ENCODE data around the gene POU2F3. TPM values are rescaled to one million over a fixed set of nuclear protein-coding genes. Genes with fewer than 3 reads are reported as not detected.
A peak's percentile ranks its signal among the peaks of the same experiment; 100 is the strongest.

Gene POU2F3
- total RNA-seq, 1 donor from 2014 or later: 0.98 TPM

DNA sequence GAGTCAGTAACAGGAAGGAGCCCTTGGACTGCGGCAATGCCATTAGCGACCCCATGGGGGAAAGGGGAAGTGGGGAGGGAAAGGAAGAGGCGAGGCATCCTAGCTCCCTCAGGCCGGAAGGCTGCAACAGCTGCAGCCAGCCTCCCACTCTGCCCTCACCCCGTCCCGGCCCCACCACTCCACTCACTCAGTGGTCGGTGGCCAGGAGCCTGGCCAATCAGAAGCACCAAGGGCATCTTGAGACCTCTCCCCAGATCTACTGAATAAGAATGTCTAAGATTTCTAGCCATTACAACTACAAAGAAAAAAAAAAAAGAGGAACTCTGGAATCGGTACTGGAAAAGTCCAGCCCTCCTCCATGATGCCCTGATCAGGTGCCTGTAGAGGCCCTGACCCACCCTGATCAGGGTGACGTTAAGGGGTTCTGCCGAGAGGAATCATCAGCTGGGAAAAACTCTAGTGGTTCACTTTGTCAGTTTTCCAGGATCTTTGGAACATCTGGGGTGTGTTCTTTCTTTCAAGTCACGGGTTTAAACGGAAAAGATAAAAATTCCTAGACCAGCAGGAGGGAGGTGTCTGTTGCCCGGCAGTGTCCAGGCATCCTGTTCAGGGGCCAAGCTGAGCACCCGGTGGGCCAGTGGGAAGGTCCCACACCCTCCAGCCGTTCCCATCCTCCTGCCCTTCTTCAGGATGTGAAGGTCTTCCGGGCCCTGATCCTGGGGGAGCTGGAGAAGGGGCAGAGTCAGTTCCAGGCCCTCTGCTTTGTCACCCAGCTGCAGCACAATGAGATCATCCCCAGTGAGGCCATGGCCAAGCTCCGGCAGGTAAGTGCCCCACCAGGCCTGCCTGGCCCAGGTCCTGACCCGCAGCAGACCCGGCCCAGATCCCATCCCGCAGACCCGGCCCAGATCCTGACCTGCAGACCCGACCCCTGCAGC lies 14.7 kb upstream of the POU2F3 start:
- Mint-ChIP-seq H3K36me3 (no peaks in the 10 kb centered on the region), H3K4me1 (peaks cover 12% of the 10 kb centered on the region), H3K9me3 (no peaks in the 10 kb centered on the region), H3K27ac (peak overlapping the region; percentile 68), H3K4me3 (no peak overlapping the region), H3K27me3 (ENCODE audit: low read depth) (no peaks in the 10 kb centered on the region)
- no peak for DNase-seq (ENCODE audit: low spot score in 2 of 2, unreplicated experiment in 2 of 2)
- TF ChIP-seq, protein P1, sequence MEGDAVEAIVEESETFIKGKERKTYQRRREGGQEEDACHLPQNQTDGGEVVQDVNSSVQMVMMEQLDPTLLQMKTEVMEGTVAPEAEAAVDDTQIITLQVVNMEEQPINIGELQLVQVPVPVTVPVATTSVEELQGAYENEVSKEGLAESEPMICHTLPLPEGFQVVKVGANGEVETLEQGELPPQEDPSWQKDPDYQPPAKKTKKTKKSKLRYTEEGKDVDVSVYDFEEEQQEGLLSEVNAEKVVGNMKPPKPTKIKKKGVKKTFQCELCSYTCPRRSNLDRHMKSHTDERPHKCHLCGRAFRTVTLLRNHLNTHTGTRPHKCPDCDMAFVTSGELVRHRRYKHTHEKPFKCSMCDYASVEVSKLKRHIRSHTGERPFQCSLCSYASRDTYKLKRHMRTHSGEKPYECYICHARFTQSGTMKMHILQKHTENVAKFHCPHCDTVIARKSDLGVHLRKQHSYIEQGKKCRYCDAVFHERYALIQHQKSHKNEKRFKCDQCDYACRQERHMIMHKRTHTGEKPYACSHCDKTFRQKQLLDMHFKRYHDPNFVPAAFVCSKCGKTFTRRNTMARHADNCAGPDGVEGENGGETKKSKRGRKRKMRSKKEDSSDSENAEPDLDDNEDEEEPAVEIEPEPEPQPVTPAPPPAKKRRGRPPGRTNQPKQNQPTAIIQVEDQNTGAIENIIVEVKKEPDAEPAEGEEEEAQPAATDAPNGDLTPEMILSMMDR (IDR thresholded peaks at IDR 0.05; ENCODE audit: unreplicated experiment): no peak

DNA sequence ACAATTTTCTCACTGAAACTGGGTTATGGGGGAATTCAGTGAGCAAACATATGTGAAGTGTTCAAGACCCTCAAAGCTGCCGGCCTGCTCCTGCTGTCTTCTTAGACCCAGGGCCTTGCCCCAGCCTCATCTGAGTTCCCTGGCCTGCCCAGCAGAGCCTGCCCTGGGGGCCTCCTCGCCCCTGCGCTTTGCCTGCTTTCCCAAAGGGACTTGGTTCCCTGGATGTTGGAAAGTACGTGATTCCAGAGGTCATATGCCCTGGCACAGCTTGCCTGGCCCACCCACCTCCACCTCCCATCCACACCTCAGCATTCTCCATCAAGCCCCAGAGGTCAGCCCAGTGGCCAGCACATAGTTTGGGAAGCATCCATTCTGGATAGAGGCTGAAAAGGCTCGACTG lies 13.7 kb upstream of the POU2F3 start:
- Mint-ChIP-seq H3K27ac (peak overlapping the region; percentile 59), H3K4me1 (peaks cover 12% of the 10 kb centered on the region), H3K4me3 (no peak overlapping the region), H3K36me3 (no peaks in the 10 kb centered on the region), H3K9me3 (no peaks in the 10 kb centered on the region), H3K27me3 (ENCODE audit: low read depth) (peaks cover 3% of the 10 kb centered on the region)
- no peak for DNase-seq (ENCODE audit: low spot score in 2 of 2, unreplicated experiment in 2 of 2)
- TF ChIP-seq, protein P1 (IDR thresholded peaks at IDR 0.05; ENCODE audit: unreplicated experiment): no peak

DNA sequence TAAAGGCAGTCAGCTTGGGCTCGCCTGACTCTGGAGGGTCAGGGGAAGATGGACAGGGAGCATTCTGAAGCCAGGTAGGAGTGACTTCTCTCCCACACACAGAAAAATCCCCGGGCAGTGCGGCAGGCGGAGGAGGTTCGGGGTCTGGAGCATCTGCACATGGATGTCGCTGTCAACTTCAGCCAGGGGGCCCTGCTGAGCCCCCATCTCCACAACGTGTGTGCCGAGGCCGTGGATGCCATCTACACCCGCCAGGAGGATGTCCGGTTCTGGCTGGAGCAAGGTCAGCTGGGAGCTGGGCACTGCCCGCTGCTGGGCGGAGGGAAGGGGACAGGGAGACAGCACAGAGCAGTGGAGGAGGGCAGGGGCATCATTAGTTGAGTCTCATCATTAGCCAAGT lies 13.2 kb upstream of the POU2F3 start:
- Mint-ChIP-seq H3K4me3 (no peak overlapping the region), H3K27ac (peak overlapping the region; percentile 59), H3K4me1 (peaks cover 12% of the 10 kb centered on the region), H3K9me3 (no peaks in the 10 kb centered on the region), H3K36me3 (no peaks in the 10 kb centered on the region), H3K27me3 (ENCODE audit: low read depth) (peaks cover 7% of the 10 kb centered on the region)
- TF ChIP-seq, protein P1 (IDR thresholded peaks at IDR 0.05; ENCODE audit: unreplicated experiment): no peak
- DNase-seq (ENCODE audit: low spot score in 2 of 2, unreplicated experiment in 2 of 2): no peak

DNA sequence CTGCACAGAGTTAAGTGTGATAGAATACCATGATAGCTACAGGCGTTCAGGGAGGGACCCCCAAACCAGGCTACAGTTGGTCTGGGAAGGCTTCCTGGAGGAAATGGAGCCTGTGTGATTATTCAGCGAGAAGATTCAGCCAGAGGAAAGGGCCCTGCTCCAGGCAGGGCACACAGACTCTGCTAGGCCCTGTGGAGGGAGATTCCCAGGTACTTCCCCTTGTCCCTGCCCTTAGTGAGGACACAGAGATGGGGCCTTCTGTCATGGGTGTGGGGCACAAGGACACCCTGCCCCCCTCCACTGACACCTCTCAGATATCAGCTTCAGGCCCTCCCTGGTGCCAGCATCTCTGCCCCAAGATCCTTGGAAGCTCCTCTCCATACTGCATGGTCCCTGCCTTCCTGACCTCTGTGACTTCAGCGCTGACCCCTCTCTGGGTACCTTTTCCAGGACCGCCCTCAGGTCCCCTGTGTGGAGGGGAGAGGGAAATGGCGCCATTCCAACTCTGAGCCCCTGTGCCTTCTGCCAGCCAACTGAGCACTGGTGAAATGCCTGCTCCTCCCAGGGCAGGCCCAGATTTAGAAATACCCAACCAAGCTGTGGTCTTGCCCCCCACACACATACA lies 12.6 kb upstream of the POU2F3 start:
- no peak overlapping the region for H3K4me3 Mint-ChIP-seq
- TF ChIP-seq, protein P1 (IDR thresholded peaks at IDR 0.05; ENCODE audit: unreplicated experiment): no peak
- no peaks in the 10 kb centered on the region for H3K36me3 Mint-ChIP-seq
- H3K9me3 Mint-ChIP-seq: no peaks in the 10 kb centered on the region
- H3K27ac Mint-ChIP-seq: no peak overlapping the region
- H3K4me1 Mint-ChIP-seq: peaks cover 12% of the 10 kb centered on the region
- H3K27me3 Mint-ChIP-seq (ENCODE audit: low read depth): peaks cover 8% of the 10 kb centered on the region
- DNase-seq (ENCODE audit: low spot score in 2 of 2, unreplicated experiment in 2 of 2): no peak

DNA sequence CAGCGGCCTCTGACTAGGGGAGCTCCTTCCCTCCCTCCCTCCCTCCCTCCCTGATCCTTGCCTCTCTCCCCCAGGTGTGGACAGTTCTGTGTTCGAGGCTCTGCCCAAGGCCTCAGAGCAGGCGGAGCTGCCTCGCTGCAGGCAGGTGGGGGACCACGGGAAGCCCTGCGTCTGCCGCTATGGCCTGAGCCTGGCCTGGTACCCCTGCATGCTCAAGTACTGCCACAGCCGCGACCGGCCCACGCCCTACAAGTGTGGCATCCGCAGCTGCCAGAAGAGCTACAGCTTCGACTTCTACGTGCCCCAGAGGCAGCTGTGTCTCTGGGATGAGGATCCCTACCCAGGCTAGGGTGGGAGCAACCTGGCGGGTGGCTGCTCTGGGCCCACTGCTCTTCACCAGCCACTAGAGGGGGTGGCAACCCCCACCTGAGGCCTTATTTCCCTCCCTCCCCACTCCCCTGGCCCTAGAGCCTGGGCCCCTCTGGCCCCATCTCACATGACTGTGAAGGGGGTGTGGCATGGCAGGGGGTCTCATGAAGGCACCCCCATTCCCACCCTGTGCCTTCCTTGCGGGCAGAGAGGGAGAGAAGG lies 11.1 kb upstream of the POU2F3 start:
- peaks cover 12% of the 10 kb centered on the region for H3K4me1 Mint-ChIP-seq
- no peak overlapping the region for H3K4me3 Mint-ChIP-seq
- DNase-seq (ENCODE audit: low spot score in 2 of 2, unreplicated experiment in 2 of 2): no peak
- TF ChIP-seq, protein P1 (IDR thresholded peaks at IDR 0.05; ENCODE audit: unreplicated experiment): no peak
- H3K27me3 Mint-ChIP-seq (ENCODE audit: low read depth): peaks cover 21% of the 10 kb centered on the region
- H3K9me3 Mint-ChIP-seq: no peaks in the 10 kb centered on the region
- no peaks in the 10 kb centered on the region for H3K36me3 Mint-ChIP-seq
- no peak overlapping the region for H3K27ac Mint-ChIP-seq
